GM21529 (cell line): Measurements from ENCODE around the gene SEL1L3.

Experiments
- ATAC-seq: cut with Tn5 transposase; IDR thresholded peaks from one replicate; pipeline ENCODE4 v1.9.1; 2021; ENCODE audit not compliant: unreplicated experiment

Gene SEL1L3

GRCh38 chr4:25857403-25857802 is 5.4 kb downstream of the SEL1L3 start:
- ATAC-seq = no peak

GRCh38 chr4:25856756-25857155 is 6.0 kb downstream of the SEL1L3 start:
- ATAC-seq = no peak

DNA sequence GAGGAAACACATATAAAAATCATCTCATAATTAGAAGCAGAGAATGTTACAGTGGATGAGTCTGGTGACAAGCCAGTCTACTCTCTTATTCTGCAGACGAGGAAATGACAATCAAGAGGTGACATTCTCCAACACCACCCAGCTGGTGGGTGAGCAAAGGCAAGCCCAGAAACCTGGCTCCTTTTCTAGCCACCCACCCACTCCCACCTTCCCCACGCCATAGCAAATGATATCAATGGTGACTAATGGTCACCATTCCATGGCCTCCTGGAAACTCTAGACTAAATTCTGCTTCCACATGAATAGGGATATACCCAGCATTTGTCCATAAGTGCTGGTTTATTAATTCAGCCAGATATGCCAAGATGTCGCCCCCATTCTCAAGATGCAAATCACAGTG is 10.7 kb downstream of the SEL1L3 start:
- ATAC-seq = no peak

GRCh38 chr4:25847329-25847728 is 15.5 kb downstream of the SEL1L3 start:
- no peak for ATAC-seq

DNA sequence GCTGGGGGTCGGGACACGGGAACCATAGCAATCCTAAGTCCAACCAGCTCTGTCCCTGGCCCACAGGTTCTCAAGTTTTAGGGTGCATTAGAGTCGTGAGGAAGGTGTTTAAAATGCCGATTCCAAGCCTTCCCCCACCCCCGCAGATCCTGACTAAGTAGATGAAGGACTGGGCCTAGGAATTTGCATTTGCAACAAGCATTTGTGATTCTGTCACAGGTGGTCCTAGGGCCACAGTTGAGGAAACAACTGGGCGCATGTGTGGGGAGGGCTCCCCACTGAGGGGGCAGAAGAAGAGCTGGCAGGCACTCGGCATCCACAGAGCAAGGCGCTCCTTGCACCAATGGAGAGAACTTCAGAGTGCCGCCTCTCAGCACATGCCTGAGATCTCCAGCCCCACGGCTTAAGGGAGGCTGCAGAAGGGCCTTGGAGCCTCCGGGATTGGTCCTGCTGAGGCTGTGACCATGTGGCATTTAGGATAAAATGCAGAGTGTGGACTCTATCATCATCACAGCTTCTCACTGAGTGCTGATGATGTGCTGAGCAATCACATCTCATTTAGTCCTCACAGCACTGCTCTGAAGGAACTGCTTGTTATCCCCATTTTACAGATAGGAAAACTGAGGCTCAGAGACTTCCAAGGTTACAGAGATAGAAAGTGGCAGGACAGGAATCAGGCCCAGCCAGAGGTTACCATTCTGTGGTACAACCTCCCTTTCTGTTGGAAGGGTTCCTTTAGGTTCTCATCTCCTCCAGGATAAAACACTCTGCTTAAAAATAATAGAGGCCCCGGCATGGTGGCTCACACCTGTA is 16.7 kb downstream of the SEL1L3 start:
- no peak for ATAC-seq

DNA sequence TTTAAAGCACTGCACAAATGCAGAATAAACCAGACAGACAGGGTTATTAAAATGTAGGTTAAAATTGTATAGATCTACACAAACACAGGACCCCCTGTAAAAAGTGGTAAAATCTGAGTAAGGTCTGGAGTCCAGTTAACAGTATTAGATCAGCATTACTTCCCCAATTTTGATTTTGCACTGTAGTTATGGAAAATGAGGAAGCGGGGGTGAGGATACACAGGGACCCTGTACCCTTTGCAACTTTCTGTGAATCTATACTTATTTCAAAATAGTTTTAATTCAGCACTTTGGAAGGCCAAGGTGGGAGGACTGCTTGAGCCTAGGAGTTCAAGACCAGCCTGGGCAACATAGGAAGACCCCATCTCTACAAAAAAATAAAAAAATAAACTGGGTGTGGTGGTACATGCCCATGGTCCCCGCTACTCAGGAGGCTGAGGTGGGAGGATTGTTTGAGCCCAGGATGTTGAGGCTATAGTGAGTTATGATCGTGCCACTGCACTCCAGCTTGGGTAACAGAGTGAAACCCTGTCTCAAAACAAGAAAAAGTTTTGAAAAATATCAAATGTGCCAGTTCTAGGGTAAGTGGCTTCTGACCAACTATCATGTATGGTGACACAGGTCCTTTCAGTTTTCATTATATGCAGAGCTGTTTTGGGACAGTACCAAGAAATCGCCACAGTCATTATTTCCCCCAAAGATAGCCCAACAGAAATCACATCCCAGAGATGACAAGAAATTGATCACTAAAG is 17.7 kb downstream of the SEL1L3 start:
- no peak for ATAC-seq

DNA sequence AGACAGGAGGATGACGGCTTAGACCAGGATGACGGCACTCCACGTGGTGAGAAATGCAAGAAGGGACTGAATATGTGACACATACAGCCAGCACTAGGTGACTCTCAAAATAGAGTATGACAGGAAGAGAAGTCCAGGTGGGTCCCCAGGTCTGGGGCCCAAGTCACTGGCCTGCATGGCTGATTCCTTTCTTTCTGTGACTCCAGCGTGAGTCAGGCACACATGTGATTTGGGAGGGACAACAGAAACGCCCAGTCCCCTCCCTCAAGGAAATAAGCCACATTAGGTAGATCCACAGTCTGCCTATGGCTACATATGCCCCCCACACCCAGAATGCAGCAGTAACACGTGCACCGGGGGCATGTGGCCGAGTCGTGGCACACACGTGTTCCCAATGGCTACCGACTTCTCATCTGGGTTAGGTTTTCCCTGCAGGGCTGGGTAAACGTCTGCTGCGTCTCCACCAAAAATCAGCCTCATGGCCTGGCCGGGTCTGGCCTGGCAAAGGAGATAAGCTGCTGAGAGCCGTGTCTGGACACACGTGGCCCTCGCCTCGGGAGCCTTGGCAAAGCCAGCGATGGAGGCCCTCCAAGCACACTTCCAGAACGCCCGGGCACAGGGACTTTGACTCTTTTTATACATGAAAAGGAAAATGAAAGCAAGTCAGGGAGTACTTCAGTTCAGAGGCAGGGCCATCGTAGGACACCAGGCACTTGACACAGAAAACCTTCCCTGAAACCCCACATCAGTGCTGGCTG is 19.3 kb downstream of the SEL1L3 start:
- peak; percentile 44 for ATAC-seq

DNA sequence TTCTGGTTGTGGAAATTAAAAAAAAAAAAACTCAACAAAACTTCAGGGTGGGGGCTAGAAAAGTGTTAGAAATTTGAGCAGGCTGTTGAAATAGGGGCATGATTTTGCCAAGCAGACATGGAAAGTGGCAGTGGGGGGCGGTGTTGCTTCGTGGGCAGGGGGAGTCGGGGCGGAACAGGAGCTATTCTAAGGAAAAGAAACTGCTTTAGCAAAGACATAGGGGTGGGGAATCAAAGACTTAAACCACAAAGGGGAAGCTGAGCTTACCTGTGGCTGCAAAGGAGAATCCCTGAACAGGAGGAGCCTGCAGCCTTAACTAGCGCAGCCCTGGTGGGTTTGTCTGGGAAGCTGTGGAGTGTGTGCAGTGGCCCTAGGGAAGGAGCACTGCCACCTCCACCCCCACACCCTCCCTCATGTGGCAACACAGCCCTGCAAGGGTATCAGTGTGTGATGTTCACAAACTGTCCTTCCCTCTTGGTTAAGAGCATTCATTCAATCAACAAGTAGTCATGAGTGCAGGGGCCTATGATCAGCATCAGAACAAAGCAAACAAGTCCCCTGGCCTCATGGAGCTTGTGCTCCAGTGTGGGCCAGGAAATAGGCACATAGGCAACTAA is 20.5 kb downstream of the SEL1L3 start:
- peak; percentile 79 for ATAC-seq

- no peak for ATAC-seq
These were observed 23.1 kb downstream of the SEL1L3 start for GRCh38 chr4:25839687-25840086.

DNA sequence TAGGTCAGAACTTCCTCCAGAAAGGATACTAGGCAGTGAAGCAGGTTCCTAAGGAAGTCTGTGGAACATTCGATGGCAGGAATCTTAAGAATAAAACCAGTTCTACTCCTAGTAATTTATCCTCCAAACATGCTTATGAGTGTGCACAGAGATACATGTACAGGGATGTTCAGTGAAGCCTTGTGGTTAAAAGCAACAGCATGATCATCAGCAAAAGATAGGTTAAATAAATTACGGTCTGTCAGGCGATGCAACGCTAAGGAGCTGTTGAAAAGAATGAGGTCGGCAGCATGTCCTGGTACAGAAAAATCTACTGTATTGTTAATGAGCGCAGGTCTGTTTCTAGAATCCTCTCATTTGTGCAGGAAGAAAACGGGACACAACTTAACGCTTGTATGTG is 23.6 kb downstream of the SEL1L3 start:
- ATAC-seq = no peak

- no peak for ATAC-seq
These were observed 24.3 kb downstream of the SEL1L3 start for GRCh38 chr4:25838526-25838925.

GRCh38 chr4:25837107-25837506 is 25.7 kb downstream of the SEL1L3 start:
- ATAC-seq = no peak

GRCh38 chr4:25835384-25835783 is 27.4 kb downstream of the SEL1L3 start:
- peak; percentile 51 for ATAC-seq

- ATAC-seq = no peak
These were observed 28.2 kb downstream of the SEL1L3 start for GRCh38 chr4:25834411-25835107.

GRCh38 chr4:25830548-25830947 is 32.2 kb downstream of the SEL1L3 start:
- ATAC-seq = no peak

GRCh38 chr4:25827897-25828296 is 34.9 kb downstream of the SEL1L3 start:
- ATAC-seq = no peak

DNA sequence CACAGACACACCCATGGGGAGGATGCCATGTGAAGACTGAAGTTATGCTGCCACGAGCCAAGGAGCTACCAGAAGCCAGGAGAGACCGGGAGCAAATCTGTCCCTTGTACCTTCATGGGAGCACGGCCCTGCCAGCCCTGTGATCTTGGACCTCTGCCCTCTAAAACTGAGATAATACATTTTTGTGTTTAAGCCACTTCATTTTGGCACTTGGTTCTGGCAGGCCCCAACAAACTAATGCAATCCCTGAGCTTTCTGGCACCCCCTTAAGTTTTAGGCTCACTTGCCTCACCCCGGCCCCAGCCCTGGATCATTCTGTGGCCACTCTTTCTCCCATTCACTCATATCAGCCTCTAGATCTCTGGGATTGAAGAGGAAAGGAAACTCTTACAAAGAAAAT is 35.4 kb downstream of the SEL1L3 start:
- ATAC-seq = no peak

DNA sequence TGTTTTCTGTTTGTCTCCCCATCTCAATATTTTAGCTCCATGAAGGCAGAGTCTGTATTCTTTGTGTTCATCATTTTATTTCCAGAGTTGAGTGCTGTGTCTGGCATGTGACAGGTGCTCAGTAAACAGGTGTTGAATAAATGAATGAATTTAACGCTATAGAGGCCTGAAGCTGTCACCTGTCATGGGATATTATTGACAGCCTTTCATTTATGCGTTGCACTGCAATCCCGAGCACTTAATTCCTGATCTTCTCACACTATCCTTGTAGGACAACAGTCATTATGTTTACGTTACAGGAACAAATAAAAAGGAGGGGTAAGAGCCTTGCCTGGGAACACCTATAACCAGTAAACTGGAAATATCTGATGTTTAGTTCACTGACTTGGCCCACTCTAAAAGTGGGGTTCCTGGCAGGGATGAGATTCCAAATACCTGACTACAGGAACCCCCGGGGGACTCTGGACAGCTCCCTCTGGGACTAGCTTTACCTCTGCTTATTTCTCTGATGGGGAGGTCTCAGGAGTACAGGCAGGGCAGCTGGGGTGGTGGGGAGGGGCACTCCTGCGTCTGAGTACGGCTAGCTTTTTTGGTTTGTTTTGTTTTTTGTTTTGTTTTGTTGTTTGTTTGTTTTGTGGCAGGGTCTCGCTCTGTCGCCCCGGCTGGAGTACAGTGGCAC is 36.6 kb downstream of the SEL1L3 start:
- ATAC-seq = no peak

DNA sequence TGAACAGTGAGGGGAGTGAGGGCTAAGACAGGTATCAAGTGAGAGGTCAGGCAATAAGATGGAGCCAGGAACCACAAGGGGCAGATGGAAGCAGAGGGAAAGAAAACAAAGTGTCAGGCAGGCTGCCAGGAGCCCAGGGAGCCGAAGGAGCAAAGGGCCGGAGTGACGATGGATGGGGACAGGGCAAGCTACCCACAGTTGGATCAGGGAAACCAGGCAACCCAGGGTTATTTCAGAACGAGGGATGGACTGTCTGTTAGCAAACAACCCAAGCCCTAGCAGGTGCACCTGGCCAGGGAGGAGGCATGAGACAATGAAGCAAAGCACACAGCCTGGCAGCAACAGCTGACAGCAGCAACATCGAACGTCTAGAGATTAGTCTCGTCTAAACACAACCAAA is 39.2 kb downstream of the SEL1L3 start:
- ATAC-seq = no peak

GRCh38 chr4:25821899-25822298 is 40.9 kb downstream of the SEL1L3 start:
- no peak for ATAC-seq
